MM.1S (cell line): Measurements from ENCODE around the gene BACH2.
A peak's percentile ranks its signal among the peaks of the same experiment; 100 is the strongest.

Source experiments
- DNase-seq: peaks from one replicate; pipeline ENCODE4 v3.0.0-alpha.2; 2015
- H2AFZ ChIP-seq: fragments of 300-600 bp; sonication (generic); 2 replicates; pipeline ENCODE4 v1.6.0; 2016; ENCODE audit warnings: antibody characterized with exemption, low read length
- H3F3A ChIP-seq: fragments of 300-600 bp; sonication (generic); 2 replicates; pipeline ENCODE4 v1.6.1; 2016; ENCODE audit warnings: mild to moderate bottlenecking, antibody characterized with exemption, low read length, moderate library complexity, mixed read lengths; ENCODE audit not compliant: insufficient read depth
- H3K27ac ChIP-seq: fragments of 300-600 bp; sonication (generic); 2 replicates; pipeline ENCODE4 v1.5.1; 2016; ENCODE audit warnings: mild to moderate bottlenecking, low read length
- H3K27me3 ChIP-seq: fragments of 300-600 bp; sonication (generic); replicated peaks from 2 replicates; pipeline ENCODE4 v1.6.0; 2016; ENCODE audit warnings: low read length; ENCODE audit not compliant: insufficient read depth
- H3K36me3 ChIP-seq: fragments of 300-600 bp; sonication (generic); replicated peaks from 2 replicates; pipeline ENCODE4 v1.6.1; 2016; ENCODE audit warnings: mild to moderate bottlenecking, low read length, mixed read lengths; ENCODE audit not compliant: insufficient read depth
- H3K4me1 ChIP-seq: fragments of 300-600 bp; sonication (generic); 2 replicates; pipeline ENCODE4 v1.6.1; 2016; ENCODE audit warnings: low read length, mixed read lengths
- H3K4me2 ChIP-seq: fragments of 300-600 bp; sonication (generic); 2 replicates; pipeline ENCODE4 v1.6.0; 2016; ENCODE audit warnings: low read depth, low read length
- H3K4me3 ChIP-seq: fragments of 300-600 bp; sonication (generic); 2 replicates; pipeline ENCODE4 v1.5.1; 2016; ENCODE audit warnings: low read length, mixed read lengths
- H3K79me2 ChIP-seq: fragments of 300-600 bp; sonication (generic); 2 replicates; pipeline ENCODE4 v1.6.1; 2016; ENCODE audit warnings: mixed run types, low read length, mixed read lengths
- H3K9ac ChIP-seq: fragments of 300-600 bp; sonication (generic); 2 replicates; pipeline ENCODE4 v1.6.1; 2016; ENCODE audit warnings: low read length, mixed read lengths
- H3K9me2 ChIP-seq: fragments of 300-600 bp; sonication (generic); replicated peaks from 2 replicates; pipeline ENCODE4 v1.6.1; 2016; ENCODE audit warnings: mild to moderate bottlenecking, low read length, mixed read lengths; ENCODE audit not compliant: insufficient read depth
- H3K9me3 ChIP-seq: fragments of 300-600 bp; sonication (generic); replicated peaks from 2 replicates; pipeline ENCODE4 v1.6.1; 2016; ENCODE audit warnings: mild to moderate bottlenecking, low read length, mixed read lengths; ENCODE audit not compliant: insufficient read depth
- H4K20me1 ChIP-seq: fragments of 300-600 bp; sonication (generic); 2 replicates; pipeline ENCODE4 v1.6.1; 2016; ENCODE audit warnings: mild to moderate bottlenecking, low read length, moderate library complexity, mixed read lengths; ENCODE audit not compliant: insufficient read depth
- CTCF ChIP-seq: fragments of 300-600 bp; sonication (generic); IDR thresholded peaks from 2 replicates; pipeline ENCODE4 v1.5.1; 2016; ENCODE audit warnings: antibody characterized with exemption, low read length, mixed read lengths
- EZH2 ChIP-seq: fragments of 300-600 bp; sonication (generic); optimal IDR thresholded peaks from 2 replicates; pipeline ENCODE3; 2017; ENCODE audit warnings: low read depth, mild to moderate bottlenecking, antibody characterized with exemption, low read length, mixed read lengths
- EZH2phosphoT487 ChIP-seq: fragments of 300-600 bp; sonication (generic); IDR thresholded peaks from 2 replicates; pipeline ENCODE4 v1.6.1; 2018; ENCODE audit warnings: antibody characterized with exemption, low read length

The BACH2 gene

GRCh38 chr6:90008908-90009501 lies 287.6 kb downstream of the BACH2 start:
- no peak overlapping the region for H2AFZ ChIP-seq
- H3K36me3 ChIP-seq: no peaks in the 10 kb centered on the region
- H3K27ac ChIP-seq: no peak overlapping the region
- no peaks in the 10 kb centered on the region; the same call in 1 of the 2 replicates for H3F3A ChIP-seq
- H3K27me3 ChIP-seq: no peaks in the 10 kb centered on the region
- no peaks in the 10 kb centered on the region for H3K9me2 ChIP-seq
- no peaks in the 10 kb centered on the region for H3K79me2 ChIP-seq
- H4K20me1 ChIP-seq: no peaks in the 10 kb centered on the region
- DNase-seq: peak; percentile 8
- H3K9ac ChIP-seq: no peak overlapping the region
- no peaks in the 10 kb centered on the region; the same call in 1 of the 2 replicates for H3K4me1 ChIP-seq
- H3K4me3 ChIP-seq: no peak overlapping the region
- no peaks in the 10 kb centered on the region for H3K9me3 ChIP-seq
- no peak for TF ChIP-seq EZH2
- no peak for TF ChIP-seq CTCF
- no peak for TF ChIP-seq EZH2phosphoT487
- H3K4me2 ChIP-seq: no peak overlapping the region

GRCh38 chr6:90008189-90008907 lies 288.3 kb downstream of the BACH2 start:
- no peak overlapping the region for H3K4me3 ChIP-seq
- no peaks in the 10 kb centered on the region for H3K79me2 ChIP-seq
- no peak for DNase-seq
- H3F3A ChIP-seq: no peaks in the 10 kb centered on the region; the same call in 1 of the 2 replicates
- H3K27me3 ChIP-seq: no peaks in the 10 kb centered on the region
- H3K27ac ChIP-seq: no peak overlapping the region
- H3K36me3 ChIP-seq: no peaks in the 10 kb centered on the region
- H3K4me1 ChIP-seq: no peaks in the 10 kb centered on the region; the same call in 1 of the 2 replicates
- H3K9me3 ChIP-seq: no peaks in the 10 kb centered on the region
- H3K9ac ChIP-seq: no peak overlapping the region
- no peak overlapping the region for H3K4me2 ChIP-seq
- H3K9me2 ChIP-seq: no peaks in the 10 kb centered on the region
- no peak overlapping the region for H2AFZ ChIP-seq
- TF ChIP-seq EZH2 (no peak), EZH2phosphoT487 (no peak), CTCF (no peak)
- H4K20me1 ChIP-seq: no peaks in the 10 kb centered on the region

- Histone ChIP-seq H3K27ac (no peak overlapping the region), H4K20me1 (no peaks in the 10 kb centered on the region), H3K9me2 (no peaks in the 10 kb centered on the region), H3K9ac (no peak overlapping the region), H3K79me2 (no peaks in the 10 kb centered on the region), H3K9me3 (no peaks in the 10 kb centered on the region), H3K36me3 (no peaks in the 10 kb centered on the region), H2AFZ (no peak overlapping the region), H3K27me3 (no peaks in the 10 kb centered on the region), H3K4me3 (no peak overlapping the region), H3K4me2 (no peak overlapping the region), H3K4me1 (no peaks in the 10 kb centered on the region; the same call in 1 of the 2 replicates), H3F3A (no peaks in the 10 kb centered on the region; the same call in 1 of the 2 replicates)
- TF ChIP-seq EZH2: no peak
- no peak for TF ChIP-seq CTCF
- TF ChIP-seq EZH2phosphoT487: no peak
- DNase-seq: no peak
Measured at GRCh38 chr6:90005048-90005827, 291.4 kb downstream of the BACH2 start.
